ENCODE measurements around the gene BAD.
"Not testable (repeated sequence)": the region's sequence is repeated elsewhere in the genome, so short reads cannot be mapped to it uniquely, and the experiment has no call there.

The BAD gene

GRCh38 chr11:64284048-64284961, at the start of gene BAD:
Gene BAD (minus strand): TSS chr11:64284665. CDS start chr11:64284368, 297 bp downstream.
- H3K36me3 Mint-ChIP-seq, result peaks cover 17 to 27% of the 10 kb centered on the region in 2 donors
- DNase-seq, result peak; percentile 88
- no peaks in the 10 kb centered on the region for H3K27me3 Mint-ChIP-seq
- no peaks in the 10 kb centered on the region for H3K9me3 Mint-ChIP-seq
- peaks cover 24 to 43% of the 10 kb centered on the region in 2 donors for H3K4me1 Mint-ChIP-seq
- peak within 1 kb of the TSS; percentile 97 for H3K27ac Mint-ChIP-seq
- peak; percentile 89 to 91 for ATAC-seq (replicated peaks)
- H3K4me3 Mint-ChIP-seq, result peak within 1 kb of the TSS; percentile 92 to 93

DNA sequence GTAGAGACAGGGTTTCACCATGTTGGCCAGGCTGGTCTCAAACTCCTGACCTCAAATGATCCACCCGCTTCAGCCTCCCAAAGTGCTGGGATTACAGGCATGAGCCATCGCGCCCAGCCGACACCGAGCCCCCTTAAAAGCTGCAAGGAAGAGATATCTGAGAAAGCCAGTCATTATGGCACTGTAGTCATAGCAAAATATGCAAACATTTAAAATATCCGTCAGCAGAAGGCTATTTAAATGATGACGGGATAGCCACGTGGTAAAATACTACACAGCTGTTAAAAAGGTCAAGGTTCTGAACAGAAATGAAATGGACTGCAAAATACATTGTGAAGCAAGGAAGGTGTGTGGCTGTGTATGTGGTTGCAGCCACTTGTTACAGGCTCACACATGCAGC, 49.1 kb upstream of the BAD start:
- Mint-ChIP-seq H3K27me3 (no peaks in the 10 kb centered on the region), H3K36me3 (peaks cover 8 to 11% of the 10 kb centered on the region in 2 donors), H3K9me3 (no peaks in the 10 kb centered on the region), H3K4me1 (peaks cover 23 to 39% of the 10 kb centered on the region in 2 donors), H3K4me3 (no peak overlapping the region), H3K27ac (no peak overlapping the region)
- no peak for ATAC-seq (replicated peaks)
- no peak for DNase-seq

GRCh38 chr11:64331569-64332371, 47.3 kb upstream of the BAD start:
- peaks cover 23 to 39% of the 10 kb centered on the region in 2 donors for H3K4me1 Mint-ChIP-seq

DNA sequence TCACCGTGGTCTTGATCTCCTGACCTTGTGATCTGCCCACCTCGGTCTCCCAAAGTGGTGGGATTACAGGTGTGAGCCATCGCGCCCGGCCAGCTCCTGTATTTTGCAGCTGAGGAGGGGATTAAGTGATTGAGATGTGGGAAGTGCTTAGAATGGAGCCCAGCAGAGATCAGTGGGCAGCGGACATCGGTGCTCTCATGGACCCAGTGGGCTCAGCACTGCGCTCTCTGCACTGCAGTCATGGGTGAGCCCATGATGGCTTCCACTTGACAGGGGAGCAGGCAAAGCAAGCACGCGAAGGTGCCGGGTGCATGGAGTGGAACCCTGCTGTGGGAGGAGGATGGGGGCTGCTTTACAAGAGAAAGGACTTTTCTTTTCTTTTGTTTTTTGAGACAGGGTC, 46.4 kb upstream of the BAD start:
- no peak for ATAC-seq (replicated peaks)
- H3K27ac Mint-ChIP-seq, result no peak overlapping the region

More at GRCh38 chr11:64331569-64332371, 47.3 kb upstream of the BAD start:
- Mint-ChIP-seq H3K27ac (peak overlapping the region; percentile 25), H3K36me3 (peaks cover 4 to 5% of the 10 kb centered on the region in 2 donors), H3K27me3 (no peaks in the 10 kb centered on the region), H3K9me3 (peaks cover 0 to 2% of the 10 kb centered on the region in 2 donors), H3K4me3 (peak overlapping the region; percentile 3 to 4)
- peak; percentile 90 for DNase-seq
- peak; percentile 79 to 82 for ATAC-seq (replicated peaks)

DNA sequence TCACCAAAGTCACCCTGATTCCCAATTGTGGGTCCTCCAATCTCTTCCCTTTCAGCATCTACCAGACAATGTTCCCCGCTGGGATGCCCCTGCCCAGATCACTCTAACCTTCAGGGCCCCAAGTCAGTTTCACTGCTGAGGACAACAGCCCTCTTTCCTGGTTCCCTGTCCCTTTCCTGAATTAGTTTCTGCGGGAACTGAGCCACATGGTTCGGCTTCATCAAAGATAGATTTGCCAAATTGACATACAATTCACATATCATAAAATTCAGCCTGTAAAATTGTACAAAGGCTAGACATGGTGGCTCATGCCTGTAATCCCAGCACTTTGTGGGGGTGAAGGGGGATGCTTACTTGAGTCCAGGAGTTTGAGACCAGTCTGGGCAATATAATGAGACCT, 43.5 kb upstream of the BAD start:
- peaks cover 0 to 2% of the 10 kb centered on the region in 2 donors for H3K9me3 Mint-ChIP-seq
- peaks cover 2 to 4% of the 10 kb centered on the region in 2 donors for H3K36me3 Mint-ChIP-seq
- no peak for DNase-seq
- no peak overlapping the region for H3K4me3 Mint-ChIP-seq
- H3K27ac Mint-ChIP-seq, result no peak overlapping the region
- no peaks in the 10 kb centered on the region for H3K27me3 Mint-ChIP-seq
- H3K4me1 Mint-ChIP-seq, result peaks cover 10 to 18% of the 10 kb centered on the region in 2 donors
- no peak for ATAC-seq (replicated peaks)

More for the DNA sequence above, 46.4 kb upstream of the BAD start:
- peaks cover 3 to 5% of the 10 kb centered on the region in 2 donors for H3K36me3 Mint-ChIP-seq
- peaks cover 23 to 32% of the 10 kb centered on the region in 2 donors for H3K4me1 Mint-ChIP-seq
- no peak overlapping the region for H3K4me3 Mint-ChIP-seq
- DNase-seq, result no peak
- H3K27me3 Mint-ChIP-seq, result no peaks in the 10 kb centered on the region
- H3K9me3 Mint-ChIP-seq, result peaks cover 0 to 2% of the 10 kb centered on the region in 2 donors

DNA sequence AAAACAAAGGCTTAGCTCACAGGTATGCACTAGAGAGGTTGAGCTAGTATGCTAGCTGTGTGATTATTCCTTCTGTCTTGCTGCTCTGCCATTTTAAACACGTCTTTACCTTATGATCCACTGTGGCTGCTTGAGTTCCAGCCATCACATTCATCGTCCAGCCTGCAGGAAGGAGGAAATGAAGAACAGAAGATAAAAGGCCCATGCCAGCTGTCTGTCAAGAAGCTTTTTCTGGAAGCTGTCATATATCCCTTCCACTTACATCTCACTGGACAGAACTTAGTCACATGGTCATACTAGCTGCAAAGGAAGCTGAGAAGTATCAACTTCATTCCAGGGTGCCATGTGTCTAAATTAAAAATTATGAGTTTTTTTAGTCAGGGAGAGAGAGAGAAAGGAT, 42.9 kb upstream of the BAD start:
- no peak for DNase-seq
- Mint-ChIP-seq H3K27me3 (no peaks in the 10 kb centered on the region), H3K27ac (no peak overlapping the region), H3K9me3 (peaks cover 0 to 2% of the 10 kb centered on the region in 2 donors), H3K4me1 (peaks cover 10 to 18% of the 10 kb centered on the region in 2 donors), H3K4me3 (no peak overlapping the region), H3K36me3 (peaks cover 4 to 5% of the 10 kb centered on the region in 2 donors)
- no peak for ATAC-seq (replicated peaks)

- Mint-ChIP-seq H3K9me3 (peaks cover 0 to 2% of the 10 kb centered on the region in 2 donors), H3K27me3 (no peaks in the 10 kb centered on the region), H3K4me1 (peaks cover 9 to 11% of the 10 kb centered on the region in 2 donors), H3K36me3 (peaks cover 24 to 30% of the 10 kb centered on the region in 2 donors), H3K4me3 (no peak overlapping the region), H3K27ac (no peak overlapping the region)
- ATAC-seq (replicated peaks) (no peak), DNase-seq (no peak)
Measured at GRCh38 chr11:64324692-64325469, 40.4 kb upstream of the BAD start.

GRCh38 chr11:64323984-64324383, 39.5 kb upstream of the BAD start:
- H3K27ac Mint-ChIP-seq, result not testable (repeated sequence)

GRCh38 chr11:64323373-64323772, 38.9 kb upstream of the BAD start:
- peaks cover 0 to 2% of the 10 kb centered on the region in 2 donors for H3K9me3 Mint-ChIP-seq
- H3K27ac Mint-ChIP-seq, result no peak overlapping the region
- H3K27me3 Mint-ChIP-seq, result no peaks in the 10 kb centered on the region
- H3K4me3 Mint-ChIP-seq, result no peak overlapping the region
- peaks cover 16 to 25% of the 10 kb centered on the region in 2 donors for H3K4me1 Mint-ChIP-seq
- peaks cover 33 to 41% of the 10 kb centered on the region in 2 donors for H3K36me3 Mint-ChIP-seq
- DNase-seq, result no peak
- ATAC-seq (replicated peaks), result no peak

More at GRCh38 chr11:64323984-64324383, 39.5 kb upstream of the BAD start:
- not testable (repeated sequence) for ATAC-seq (replicated peaks); H3K9me3 Mint-ChIP-seq; H3K27me3 Mint-ChIP-seq; H3K4me3 Mint-ChIP-seq; DNase-seq
- peaks cover 32 to 38% of the 10 kb centered on the region in 2 donors for H3K36me3 Mint-ChIP-seq
- peaks cover 15 to 20% of the 10 kb centered on the region in 2 donors for H3K4me1 Mint-ChIP-seq

DNA sequence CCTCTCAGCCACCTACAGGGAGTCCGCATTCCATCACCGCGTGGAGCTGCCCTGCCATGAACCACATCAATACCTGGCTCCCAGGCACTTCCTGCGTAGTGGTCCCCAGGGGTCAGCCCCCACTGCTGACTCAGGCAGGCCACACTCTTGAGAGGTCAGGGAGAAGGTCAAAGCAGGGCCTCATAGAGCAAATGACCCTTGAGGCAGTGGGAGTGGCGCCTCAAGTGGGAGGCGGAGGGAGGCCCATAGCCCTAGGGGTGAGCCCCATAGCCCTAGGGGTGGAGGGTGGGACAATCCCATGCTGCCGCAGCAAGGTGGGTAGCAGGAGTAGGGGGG, 38.4 kb upstream of the BAD start:
- ATAC-seq (replicated peaks), result no peak
- H3K36me3 Mint-ChIP-seq, result peaks cover 37 to 41% of the 10 kb centered on the region in 2 donors

DNA sequence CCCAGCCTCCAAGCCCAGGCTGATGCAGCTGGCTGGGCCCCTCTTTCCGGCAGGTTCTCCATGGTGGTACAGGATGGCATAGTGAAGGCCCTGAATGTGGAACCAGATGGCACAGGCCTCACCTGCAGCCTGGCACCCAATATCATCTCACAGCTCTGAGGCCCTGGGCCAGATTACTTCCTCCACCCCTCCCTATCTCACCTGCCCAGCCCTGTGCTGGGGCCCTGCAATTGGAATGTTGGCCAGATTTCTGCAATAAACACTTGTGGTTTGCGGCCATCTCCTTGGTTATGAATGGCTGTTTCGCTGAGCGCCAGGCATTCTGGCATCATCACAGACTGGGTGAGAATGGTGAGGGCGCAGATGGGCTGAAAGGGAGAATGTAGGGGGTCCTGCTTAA, 37.1 kb upstream of the BAD start:
- Mint-ChIP-seq H3K27ac (no peak overlapping the region), H3K9me3 (no peaks in the 10 kb centered on the region), H3K4me1 (peaks cover 24 to 42% of the 10 kb centered on the region in 2 donors), H3K27me3 (no peaks in the 10 kb centered on the region), H3K4me3 (no peak overlapping the region), H3K36me3 (peaks cover 47 to 49% of the 10 kb centered on the region in 2 donors)
- ATAC-seq (replicated peaks), result no peak
- no peak for DNase-seq

More for the DNA sequence above, 38.4 kb upstream of the BAD start:
- no peak overlapping the region for H3K27ac Mint-ChIP-seq
- peaks cover 0 to 2% of the 10 kb centered on the region in 2 donors for H3K9me3 Mint-ChIP-seq
- H3K4me1 Mint-ChIP-seq, result peaks cover 18 to 30% of the 10 kb centered on the region in 2 donors
- DNase-seq, result no peak
- H3K4me3 Mint-ChIP-seq, result no peak overlapping the region
- no peaks in the 10 kb centered on the region for H3K27me3 Mint-ChIP-seq

DNA sequence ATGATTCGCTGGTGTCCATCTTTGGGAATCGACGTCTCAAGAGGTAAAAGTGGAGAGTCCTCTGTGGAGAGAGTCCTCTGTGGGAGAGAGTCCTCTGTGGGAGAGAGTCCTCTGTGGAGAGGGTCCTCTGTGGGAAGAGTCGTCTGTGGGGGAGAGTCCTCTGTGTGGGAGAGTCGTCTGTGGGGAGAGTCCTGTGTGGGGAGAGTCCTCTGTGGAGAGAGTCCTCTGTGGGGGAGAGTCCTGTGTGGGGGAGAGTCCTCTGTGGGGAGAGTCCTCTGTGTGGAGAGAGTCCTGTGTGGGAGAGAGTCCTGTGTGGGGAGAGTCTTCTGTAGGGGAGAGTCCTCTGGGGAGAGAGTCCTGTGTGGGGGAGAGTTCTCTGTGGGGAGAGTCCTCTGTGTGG, 36.6 kb upstream of the BAD start:
- no peak for ATAC-seq (replicated peaks)
- H3K4me1 Mint-ChIP-seq, result peaks cover 28 to 47% of the 10 kb centered on the region in 2 donors
- peaks cover 51 to 53% of the 10 kb centered on the region in 2 donors for H3K36me3 Mint-ChIP-seq
- H3K4me3 Mint-ChIP-seq, result no peak overlapping the region
- H3K27me3 Mint-ChIP-seq, result no peaks in the 10 kb centered on the region
- no peak overlapping the region for H3K27ac Mint-ChIP-seq
- no peak for DNase-seq
- no peaks in the 10 kb centered on the region for H3K9me3 Mint-ChIP-seq

- no peaks in the 10 kb centered on the region for H3K27me3 Mint-ChIP-seq
- ATAC-seq (replicated peaks), result no peak
- H3K27ac Mint-ChIP-seq, result no peak overlapping the region
- H3K4me3 Mint-ChIP-seq, result no peak overlapping the region
- peaks cover 28 to 49% of the 10 kb centered on the region in 2 donors for H3K4me1 Mint-ChIP-seq
- H3K9me3 Mint-ChIP-seq, result no peaks in the 10 kb centered on the region
- DNase-seq, result no peak
- peaks cover 51 to 53% of the 10 kb centered on the region in 2 donors for H3K36me3 Mint-ChIP-seq
Measured at GRCh38 chr11:64320556-64320955, 36.1 kb upstream of the BAD start.

All from stimulated activated naive B cell treated with anti-CD40 and anti-IgM and Interleukin-4, amounts not matched to agents 10 μg/mL and 1 μg/mL and 100 μg/mL, for 72 hours (primary cell).